CMK (cell line): Measurements from ENCODE around the gene TYMS.

Source experiments
- DNase-seq: peaks from one replicate; pipeline ENCODE4 v3.0.0-alpha.2; 2010; ENCODE audit warnings: low read depth

TYMS gene

GRCh38 chr18:647304-647703 is 10.1 kb upstream of the TYMS start:
- no peak for DNase-seq

DNA sequence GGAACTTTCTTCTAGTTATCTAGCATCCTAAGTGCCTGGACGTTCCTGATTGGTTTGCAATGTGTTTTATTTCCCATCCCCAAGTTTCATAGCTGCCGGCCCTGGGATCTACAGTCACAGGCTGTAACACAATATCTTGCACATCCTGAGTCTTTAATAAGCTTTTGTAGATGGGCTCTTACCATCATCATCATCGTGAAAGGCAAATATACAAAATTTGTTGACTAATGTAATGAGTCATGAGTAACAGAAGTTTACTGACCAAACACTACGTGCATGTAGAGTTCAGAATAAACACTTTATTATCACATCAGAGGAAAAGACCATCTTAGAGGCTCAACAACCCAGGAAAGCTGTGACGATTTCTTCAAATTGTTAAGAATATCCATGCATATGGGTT is 8.1 kb upstream of the TYMS start:
- DNase-seq, result no peak

DNA sequence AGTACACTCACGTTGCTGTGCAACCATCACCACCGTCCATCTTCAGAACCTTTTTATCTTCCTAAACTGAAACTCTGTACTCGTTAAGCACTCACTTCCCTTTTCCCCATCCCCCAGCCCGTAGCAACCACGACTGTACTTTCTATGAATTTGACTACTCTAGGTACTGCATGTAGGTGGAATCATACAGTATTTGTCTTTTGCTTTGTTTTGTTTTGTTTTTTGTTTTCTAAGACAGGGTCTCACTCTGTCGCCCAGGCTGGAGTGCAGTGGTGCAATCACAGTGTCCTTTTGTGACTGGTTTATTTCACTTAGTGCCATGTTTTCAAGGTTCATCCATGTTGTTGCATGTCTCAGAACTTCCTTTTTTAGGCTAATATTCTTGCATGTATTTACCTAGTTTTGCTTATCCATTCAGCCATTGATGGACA is 7.0 kb upstream of the TYMS start:
- DNase-seq, result peak; percentile 34

DNA sequence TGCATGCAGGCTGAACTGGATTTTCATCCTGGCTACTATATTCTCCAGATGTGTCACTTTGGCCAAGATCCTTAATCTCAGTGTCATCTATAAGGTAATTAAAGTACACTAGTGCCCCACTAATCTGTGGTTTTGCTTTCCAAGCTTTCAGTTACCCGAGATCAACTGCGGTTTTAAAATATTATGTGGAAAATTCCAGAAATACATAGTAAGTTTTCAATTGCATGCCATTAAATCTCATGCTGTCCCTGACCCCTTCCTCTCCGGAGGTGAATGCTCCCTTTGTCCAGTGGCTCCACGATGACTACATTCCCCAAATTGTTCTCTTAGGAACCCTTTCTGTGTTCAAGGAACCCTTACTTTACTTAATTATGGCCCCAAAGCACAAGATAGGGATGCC is 5.3 kb upstream of the TYMS start:
- no peak for DNase-seq

GRCh38 chr18:653512-653911 is 3.9 kb upstream of the TYMS start:
- DNase-seq, result no peak

- no peak for DNase-seq
Measured at GRCh38 chr18:654601-655000, 2.9 kb upstream of the TYMS start.

DNA sequence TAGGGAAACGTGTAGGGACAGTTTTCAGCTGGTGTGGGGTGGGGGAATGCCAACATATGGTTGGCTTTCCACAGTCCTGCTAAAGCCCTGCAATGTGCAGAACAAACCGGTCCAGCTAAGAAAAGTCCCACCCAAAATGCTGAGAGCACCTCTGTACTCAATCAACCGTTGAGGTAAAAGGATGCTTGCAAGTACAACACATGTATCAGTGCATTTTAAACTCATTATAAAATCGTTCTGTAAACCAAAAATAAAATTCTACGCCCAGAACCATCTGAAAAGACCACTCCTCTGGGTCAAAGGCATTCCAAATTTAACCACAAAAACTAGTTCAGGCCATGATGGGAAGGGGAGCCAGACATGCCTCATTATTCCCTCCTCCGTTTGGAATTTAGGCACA is 2.0 kb upstream of the TYMS start:
- no peak for DNase-seq

- peak; percentile 29 for DNase-seq
Measured at GRCh38 chr18:658001-658946, 821 bp downstream of the TYMS start.

DNA sequence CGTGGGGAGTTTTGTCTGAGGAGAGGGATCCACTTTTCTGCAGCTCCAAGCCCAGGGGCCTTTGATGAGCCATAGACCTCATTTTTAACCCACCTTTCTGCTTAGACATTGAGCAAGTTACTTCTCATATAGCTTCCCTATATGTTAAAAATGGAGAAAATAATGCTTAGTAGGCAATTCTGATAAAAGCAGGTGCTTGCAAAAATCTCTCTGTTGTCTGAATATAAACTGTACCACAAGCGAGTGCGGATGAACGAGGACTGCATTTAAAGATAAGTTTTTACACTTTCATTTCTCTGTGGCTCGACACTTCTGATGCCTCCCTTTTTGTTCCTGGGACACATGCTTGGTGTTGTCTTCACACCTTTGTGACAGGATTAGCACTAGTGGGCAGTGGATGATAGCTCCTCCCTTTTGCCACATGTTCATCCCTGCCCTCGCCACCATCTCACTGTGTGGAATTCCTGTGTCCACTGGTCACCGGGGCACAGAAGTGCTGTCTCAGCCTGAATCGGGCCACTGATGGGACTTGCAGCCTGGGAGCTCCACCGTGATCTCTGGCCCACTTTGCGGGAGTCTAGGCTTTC is 1.6 kb downstream of the TYMS start:
- no peak for DNase-seq

DNA sequence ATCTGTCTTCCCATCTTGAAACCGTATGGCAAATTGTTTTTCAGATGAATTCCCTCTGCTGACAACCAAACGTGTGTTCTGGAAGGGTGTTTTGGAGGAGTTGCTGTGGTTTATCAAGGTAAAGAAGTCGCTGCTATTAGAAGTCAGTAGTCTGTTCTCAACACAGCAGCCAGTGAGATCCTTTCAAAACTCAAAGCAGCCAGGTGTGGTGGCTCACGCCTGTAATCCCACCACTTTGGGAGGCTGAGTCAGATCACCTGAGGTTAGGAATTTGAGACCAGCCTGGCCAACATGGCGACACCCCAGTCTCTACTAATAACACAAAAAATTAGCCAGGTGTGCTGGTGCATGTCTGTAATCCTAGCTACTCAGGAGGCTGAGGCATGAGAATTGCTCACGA is 2.1 kb downstream of the TYMS start:
- no peak for DNase-seq

GRCh38 chr18:662197-662596 is 4.7 kb downstream of the TYMS start:
- no peak for DNase-seq

DNA sequence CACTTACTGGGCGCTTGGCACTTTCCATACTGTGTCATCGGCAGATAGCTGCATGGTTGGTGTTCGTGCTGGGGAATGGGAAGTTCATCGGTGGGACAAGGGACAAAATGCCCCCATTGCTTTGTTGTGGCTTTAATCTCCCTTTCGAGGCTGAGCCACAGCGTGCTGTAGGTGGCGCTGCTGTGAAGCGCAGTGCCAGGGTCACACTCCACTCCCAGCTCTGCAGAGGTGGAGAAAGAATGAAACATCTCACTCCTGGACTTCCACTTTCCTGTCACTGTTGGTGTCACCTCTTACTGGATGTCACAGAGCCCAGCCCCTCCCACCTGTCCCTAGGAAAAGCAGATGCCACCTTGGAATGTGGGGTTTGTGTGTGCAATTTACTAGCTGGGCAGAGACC is 8.7 kb downstream of the TYMS start:
- DNase-seq, result no peak

- DNase-seq, result no peak
Measured at GRCh38 chr18:666628-667027, 9.2 kb downstream of the TYMS start.

GRCh38 chr18:668260-668659 is 10.8 kb downstream of the TYMS start:
- no peak for DNase-seq

DNA sequence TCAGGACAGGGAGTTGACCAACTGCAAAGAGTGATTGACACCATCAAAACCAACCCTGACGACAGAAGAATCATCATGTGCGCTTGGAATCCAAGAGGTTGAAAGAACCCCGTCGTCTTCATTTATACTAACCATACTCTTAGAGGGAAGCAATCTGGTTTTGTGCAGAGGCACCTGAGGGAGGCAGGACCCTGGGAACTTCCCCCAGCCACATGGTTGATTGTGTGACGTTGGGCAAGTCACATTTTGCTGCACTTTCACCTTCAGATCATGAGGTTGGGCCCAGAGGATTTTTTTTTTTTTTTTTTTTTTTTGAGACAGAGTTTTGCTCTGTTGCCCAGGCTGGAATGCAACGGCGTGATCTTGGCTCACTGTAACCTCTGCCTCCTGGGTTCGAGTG is 11.6 kb downstream of the TYMS start:
- DNase-seq, result no peak

DNA sequence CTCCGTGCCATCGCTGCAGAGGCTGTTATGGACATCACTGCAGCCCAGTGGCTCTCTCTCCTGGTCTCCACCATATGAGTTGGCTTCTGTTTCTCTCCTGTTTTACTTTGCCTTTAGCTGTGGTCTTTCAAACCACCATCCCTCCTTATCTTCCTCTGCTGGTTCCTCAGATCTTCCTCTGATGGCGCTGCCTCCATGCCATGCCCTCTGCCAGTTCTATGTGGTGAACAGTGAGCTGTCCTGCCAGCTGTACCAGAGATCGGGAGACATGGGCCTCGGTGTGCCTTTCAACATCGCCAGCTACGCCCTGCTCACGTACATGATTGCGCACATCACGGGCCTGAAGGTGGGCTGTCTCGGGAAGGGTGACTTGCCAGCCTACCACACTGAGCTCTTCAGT is 13.1 kb downstream of the TYMS start:
- DNase-seq, result no peak

DNA sequence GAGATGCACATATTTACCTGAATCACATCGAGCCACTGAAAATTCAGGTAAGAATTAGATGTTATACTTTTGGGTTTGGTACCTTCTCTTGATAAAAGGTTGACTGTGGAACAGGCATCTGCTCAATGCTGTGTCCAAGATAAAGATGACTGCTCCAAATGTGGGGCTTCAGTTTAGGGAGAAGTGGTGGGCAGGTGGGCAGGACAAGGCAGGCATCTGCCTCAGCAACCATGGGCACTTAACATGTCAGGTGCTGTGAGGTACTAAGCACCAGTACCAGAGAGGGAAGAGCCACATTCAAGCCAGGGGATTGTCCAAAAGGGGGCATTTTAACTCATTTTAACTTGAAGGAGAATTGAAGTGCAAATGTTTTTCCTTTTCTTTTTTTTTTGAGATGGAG is 14.0 kb downstream of the TYMS start:
- DNase-seq, result no peak

- DNase-seq, result no peak
Measured at GRCh38 chr18:673317-673716, 15.9 kb downstream of the TYMS start.

DNA sequence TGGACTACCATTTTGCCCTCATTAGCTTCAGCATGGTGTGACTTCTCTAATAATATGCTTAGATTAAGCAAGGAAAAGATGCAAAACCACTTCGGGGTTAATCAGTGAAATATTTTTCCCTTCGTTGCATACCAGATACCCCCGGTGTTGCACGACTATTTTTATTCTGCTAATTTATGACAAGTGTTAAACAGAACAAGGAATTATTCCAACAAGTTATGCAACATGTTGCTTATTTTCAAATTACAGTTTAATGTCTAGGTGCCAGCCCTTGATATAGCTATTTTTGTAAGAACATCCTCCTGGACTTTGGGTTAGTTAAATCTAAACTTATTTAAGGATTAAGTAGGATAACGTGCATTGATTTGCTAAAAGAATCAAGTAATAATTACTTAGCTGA is 16.3 kb downstream of the TYMS start:
- DNase-seq, result no peak

DNA sequence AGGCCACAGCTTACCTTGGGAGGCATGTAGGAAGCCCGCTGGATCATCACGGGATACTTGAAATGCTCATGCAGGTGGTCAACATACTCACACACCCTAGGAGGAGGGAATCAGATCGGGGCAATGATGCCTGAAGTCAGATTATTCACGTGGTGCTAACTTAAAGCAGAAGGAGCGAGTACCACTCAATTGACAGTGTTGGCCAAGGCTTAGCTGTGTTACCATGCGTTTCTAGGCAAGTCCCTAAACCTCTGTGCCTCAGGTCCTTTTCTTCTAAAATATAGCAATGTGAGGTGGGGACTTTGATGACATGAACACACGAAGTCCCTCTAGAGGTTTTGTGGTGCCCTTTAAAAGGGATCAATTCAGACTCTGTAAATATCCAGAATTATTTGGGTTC is 17.9 kb downstream of the TYMS start:
- no peak for DNase-seq

GRCh38 chr18:676069-676468 is 18.6 kb downstream of the TYMS start:
- no peak for DNase-seq

DNA sequence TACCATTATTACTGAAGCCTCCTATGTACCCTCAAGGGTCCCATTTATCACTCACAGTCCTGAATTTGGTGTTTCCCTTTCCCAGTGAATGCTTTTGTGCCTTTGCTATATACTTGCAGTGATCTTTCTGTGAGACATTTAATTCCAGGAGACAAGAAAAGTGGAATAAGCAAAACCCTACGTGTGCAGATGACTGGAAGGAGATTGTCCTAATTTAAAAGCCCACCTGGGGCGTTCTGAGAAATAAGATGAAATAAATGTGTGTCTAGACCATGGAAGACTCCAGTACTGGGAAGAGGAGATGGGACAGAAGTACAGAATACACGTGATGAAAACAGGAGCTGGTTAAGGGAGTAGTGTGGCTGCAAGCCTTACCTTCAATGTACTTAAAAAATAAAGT is 19.3 kb downstream of the TYMS start:
- DNase-seq, result no peak

DNA sequence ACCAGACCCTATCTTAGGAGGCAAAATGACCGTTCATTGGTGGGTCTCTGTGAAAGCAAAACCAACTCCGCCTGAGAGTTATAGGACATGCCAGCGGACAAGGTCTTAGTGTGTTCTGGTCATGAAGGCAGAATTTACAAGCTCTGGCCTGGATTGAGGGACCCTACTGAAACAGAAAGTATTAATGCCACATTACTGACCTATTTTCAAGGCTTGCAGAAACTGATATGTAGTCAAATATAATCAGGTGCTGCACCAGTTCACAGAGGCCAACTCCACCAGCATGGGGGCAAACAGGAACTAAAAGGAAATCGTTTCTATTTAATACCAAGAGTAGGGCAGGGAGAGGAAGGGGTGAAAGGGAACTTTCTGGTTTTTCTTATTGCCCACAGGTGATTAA is 19.7 kb downstream of the TYMS start:
- DNase-seq, result no peak

DNA sequence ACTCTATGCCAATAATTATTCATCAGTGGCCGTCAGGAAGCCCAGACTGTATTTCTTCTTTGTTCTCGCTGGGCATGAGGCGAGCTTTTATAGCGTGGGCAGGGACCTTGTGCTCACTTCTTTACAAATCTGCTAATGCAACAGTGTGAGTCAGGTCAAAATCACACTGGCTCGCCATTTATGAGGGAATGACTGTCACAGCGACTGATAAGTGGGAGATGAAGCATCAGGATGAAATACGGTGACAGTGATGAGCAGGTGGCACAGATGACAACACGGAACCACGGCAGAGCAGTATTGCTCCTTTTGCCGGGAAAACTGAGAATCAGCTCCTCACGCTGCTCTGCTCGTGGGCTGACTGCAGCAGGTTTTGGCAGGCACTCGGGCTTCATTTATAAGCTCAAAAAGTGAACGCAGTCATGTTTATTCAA is 20.5 kb downstream of the TYMS start:
- no peak for DNase-seq
